GM19035 (cell line): Measurements from ENCODE around the gene RDH13.
"Not testable (repeated sequence)": the region's sequence is repeated elsewhere in the genome, so short reads cannot be mapped to it uniquely, and the experiment has no call there.

Experiments
- ATAC-seq: cut with Tn5 transposase; IDR thresholded peaks from one replicate; pipeline ENCODE4 v1.9.1; 2021; ENCODE audit not compliant: unreplicated experiment

The RDH13 gene

DNA sequence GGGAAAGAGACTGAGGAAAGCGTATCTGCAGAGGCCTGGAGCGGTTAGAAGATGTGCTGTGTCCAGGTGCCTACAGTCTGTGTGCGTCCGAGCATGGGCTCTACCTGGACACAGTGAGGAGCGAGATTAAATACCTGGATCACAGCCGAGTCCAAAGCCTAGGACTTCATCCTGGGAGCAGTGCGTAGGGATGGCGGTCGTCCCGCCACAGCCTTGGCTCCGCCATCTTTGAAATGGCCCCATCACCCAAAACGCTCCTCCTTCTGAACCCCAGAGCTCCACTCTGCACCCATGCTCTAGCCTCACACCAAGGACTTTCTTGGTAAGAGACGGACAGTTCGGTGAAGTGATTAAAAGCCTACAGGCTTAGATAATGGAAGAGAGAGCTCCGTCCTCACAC is 44.7 kb downstream of the RDH13 start:
- no peak for ATAC-seq

DNA sequence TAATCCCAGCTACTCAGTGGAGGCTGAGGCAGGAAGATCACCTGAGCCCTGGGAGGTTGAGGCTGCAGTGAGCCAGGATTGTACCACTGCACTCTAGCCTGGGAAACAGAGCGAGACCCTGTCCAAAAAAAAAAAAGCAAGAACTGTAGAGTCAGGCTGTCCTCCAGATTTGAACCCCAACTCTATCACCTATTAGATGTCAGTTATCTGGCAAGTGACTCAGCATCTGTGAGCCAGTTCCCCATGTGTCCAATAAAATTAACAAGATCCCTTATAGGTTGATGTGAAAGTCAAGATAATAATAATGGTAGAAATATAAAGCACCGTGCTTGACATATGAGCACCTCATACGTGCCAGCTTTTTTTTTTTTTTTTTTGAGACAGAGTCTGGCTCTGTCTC is 46.9 kb downstream of the RDH13 start:
- no peak for ATAC-seq

DNA sequence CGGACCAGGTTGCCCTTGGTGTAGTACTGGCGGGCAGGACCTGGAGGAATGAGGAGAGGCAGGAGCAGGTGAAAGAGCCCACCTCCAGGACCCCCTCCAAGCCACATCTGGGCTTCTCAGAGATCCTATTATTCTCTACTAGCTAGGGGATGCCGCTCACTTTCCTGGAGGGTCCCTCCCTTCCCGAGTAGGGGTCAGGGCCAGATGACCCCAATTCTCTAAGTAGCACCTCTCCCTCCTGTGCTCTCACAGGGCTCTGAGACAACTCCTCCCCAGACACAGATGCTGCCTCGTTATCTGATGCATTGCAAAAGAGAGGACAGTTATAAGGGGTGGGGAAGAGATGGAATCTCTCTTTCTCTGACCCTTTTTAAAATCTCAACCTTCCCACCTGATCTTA is 47.8 kb downstream of the RDH13 start:
- no peak for ATAC-seq

DNA sequence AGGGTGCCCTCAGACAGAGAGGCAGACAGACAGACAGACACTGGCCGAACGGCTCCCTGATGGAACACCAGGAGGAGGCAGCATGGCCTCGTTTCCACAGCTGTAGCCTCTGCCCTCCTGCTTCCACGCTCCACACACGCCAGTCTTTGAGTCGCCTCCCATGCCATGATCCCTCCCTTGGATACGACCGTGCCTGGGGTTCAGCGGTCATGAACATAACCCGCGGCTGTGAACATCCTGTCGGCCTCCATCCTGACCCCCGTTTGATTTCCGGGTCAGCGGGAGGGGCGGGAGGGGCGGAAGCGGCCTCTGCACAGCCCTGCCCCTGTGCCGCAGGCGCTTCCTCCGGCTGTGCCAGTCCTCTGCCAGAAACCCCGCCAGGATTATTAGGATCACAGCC is 48.2 kb downstream of the RDH13 start:
- no peak for ATAC-seq

DNA sequence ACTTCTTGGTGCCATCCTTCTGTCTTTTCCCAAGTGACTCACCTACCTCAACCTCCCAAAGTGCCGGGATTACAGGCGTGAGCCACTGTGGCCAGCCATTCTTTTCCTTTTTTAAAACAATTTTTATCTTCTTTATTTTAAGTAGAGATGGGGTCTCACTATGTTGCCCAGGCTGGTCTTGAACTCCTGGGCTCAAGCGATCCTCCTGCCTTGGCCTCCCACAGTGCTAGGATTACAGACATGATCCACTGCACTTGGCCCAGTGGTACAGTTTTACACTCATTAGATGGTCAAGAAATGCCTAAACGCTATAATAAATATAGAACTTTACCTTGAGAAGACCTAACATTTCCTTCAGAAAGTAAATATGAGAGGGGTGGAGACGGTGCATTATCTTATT is 49.4 kb downstream of the RDH13 start:
- ATAC-seq: no peak

DNA sequence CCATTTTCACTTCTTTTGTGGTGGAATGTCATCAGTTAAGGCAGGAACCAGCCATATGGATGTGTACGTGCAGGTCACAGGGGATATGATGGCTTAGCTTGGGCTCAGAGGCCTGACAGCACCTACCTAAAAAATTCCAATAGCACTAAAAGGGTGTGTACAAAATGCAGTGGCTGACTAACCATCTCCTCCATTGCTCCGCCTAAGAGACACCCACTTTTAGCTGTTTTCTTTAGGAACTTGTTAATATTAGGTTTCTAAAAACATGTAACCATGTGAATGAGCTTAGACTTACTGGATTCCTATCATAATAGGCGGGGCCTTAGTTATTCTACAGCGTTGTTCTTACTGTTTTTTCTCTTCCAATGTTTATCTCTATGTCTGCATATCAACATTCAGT is 50.6 kb downstream of the RDH13 start:
- no peak for ATAC-seq

DNA sequence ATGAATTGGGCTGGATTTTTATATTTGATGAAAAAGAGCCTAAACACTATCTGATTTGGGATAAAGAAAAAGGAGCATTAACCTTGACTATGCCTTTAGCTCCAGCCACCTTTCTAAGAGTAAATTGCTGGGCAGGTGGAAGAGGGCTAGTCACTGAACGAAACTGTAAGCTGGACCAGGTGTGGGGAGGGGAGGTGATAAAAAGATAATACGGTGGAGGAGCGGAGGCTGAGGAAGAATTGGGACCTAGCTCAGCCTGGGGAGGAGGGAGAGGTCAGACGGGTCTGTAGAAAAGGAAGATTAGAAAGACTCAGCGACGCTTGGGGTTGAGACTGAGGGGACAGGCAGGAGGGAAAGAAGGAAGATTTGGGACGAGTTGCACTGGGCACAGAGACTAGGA is 52.4 kb downstream of the RDH13 start:
- ATAC-seq: not testable (repeated sequence)

DNA sequence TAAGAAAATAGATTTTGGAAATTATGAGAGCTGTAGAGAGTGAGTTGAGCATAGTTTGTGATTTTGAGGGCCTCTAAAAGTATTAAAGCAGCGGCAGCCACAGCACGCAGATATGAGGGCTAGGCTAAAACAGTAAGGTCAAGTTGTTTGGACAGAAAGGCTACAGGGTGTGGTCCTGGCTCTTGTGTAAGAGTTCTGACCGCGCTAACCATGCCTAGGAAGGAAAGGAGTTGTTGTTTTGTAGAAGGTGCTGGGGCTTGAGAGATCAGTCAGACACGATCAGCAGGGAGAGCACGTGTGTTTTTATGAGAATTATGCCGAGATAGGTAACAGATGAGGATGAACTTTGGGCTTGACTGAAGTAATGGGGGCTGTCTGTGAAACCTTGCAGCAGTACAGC is 54.2 kb downstream of the RDH13 start:
- not testable (repeated sequence) for ATAC-seq

DNA sequence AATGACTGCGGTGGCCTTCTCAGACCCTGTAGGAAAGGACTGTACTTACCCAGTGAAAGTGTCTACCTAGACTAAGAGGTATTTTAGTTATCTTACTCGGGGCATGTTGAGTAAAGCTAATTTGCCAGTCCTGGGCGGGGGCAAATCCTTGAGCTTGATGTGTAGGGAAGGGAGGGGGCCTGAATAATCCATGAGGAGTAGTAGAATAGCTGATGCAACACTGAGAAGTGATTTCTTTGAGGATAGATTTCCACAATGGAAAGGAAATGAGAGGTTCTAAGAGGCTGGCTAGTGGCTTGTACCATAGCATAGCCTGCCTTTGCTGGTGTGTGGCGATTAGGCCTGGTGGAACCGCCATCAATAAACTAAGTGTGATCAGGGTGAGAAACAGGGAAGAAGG is 54.8 kb downstream of the RDH13 start:
- not testable (repeated sequence) for ATAC-seq

DNA sequence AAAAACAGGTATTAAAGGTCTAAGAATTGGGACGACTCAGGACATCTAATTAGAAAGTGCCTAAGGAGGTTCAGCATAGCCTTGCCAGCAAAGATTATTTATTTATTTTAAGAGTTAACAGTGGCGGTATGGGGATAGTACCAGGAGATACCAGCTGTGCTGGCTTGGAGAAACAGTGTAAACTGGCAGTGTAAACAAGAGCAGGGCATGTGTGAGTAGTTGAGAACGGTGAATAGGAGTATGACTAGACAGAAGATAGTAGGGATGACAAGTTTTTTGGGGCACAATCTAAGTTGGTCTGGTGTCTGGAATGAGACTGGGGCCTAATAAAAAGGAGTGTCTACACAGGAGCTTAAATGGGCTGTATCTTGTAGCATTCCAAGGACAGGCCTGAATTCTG is 55.4 kb downstream of the RDH13 start:
- ATAC-seq: not testable (repeated sequence)

DNA sequence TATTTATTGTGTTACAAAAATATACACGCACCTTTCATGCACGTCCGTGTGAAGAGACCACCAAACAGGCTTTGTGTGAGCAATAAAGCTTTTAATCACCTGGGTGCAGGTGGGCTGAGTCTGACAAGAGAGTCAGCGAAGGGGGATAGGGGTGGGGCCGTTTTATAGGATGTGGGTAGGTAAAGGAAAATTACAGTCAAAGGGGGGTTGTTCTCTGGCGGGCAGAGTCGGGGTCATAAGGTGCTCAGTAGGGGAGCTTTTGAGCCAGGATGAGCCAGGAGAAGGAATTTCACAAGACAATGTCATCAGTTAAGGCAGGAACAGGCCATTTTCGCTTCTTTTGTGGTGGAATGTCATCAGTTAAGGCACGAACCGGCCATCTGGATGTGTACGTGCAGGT is 56.2 kb downstream of the RDH13 start:
- ATAC-seq: not testable (repeated sequence)

DNA sequence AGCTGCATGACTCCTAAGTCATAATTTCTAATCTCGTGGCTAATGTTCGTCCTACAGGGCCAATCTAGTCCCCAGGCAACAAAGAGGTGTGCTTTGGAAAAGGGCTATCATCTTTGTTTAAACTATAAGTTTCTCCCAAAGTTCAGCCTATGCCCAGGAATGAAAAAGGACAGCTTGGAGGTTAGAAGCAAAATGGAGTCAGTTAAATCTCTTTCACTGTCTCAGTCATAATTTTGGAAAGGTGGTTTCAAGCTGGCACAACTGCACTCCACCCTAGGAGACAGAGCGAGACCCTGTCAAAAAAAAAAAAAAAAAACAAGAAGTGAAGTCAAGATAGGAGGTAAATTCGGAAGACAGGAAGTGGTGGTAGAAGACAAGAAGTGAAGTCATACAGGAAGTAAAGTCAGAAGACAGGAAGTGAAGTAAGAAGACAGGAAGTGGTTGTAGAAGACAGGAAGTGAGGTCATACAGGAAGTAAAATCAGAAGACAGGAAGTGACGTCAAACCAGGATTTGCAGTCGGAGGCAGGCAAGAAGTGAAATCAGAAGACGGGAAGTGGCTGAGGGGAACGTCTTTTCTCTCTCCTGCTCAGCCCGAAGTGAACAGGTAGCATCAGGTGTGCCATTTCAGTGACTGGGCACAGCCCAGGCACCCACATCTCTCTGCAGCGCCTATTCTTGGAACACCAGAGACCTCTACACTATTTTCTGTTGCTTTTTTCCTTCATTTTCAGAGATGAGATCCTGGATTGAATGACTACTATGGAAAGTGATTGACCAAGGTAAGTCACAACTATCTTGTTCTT is 57.1 kb downstream of the RDH13 start:
- ATAC-seq: no peak

DNA sequence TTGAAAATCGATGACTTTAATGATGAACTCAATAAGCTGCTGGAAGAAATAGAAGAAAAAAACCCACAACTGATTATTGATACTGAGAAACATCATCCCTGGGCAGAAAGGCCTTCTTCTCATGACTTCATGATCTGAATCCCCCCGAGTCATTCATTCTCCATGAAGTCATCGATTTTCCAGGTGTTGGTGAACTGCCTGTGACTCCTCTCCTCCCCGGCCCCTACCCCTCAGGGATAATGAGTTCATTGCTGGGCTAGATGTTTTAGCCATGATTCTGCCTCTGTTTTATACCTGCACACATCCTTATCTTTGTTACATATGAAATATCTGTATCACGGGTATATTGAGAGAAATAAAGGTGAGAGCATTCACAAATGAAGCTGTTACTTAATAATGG is 62.2 kb downstream of the RDH13 start:
- ATAC-seq: no peak

DNA sequence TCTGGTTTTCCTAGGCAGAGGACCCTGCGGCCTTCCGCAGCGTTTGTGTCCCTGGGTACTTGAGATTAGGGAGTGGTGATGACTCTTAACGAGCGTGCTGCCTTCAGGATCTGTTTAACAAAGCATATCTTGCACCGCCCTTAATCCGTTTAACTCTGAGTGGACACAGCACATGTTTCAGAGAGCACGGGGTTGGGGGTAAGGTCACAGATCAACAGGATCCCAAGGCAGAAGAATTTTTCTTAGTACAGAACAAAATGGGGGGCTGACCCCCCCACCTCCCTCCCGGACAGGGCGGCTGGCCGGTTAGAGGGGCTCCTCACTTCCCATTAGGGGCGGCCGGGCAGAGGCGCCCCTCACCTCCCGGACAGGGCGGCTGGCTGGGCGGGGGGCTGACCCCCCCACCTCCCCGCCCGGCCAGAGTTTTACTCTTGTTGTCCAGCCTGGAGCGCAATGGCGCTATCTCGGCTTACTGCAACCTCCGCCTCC is 64.2 kb downstream of the RDH13 start:
- ATAC-seq: not testable (repeated sequence)

DNA sequence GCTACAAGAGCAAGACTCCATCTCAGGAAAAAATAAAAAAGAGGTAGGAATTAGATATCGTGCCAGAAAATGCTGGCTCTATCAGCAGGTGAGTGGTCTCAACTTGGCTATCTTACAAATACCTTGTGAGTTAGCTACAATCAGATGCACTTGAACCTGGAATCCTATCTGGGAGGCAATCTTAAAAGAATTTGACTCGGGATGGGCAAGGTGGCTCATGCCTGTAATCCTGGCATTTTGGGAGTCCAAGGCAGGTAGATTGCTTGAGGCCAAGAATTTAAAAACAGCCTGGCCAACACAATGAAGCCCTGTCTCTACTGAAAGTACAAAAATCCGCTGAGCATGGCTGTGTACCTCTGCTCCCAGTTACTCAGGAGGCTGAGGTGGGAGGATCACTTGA is 67.4 kb downstream of the RDH13 start:
- ATAC-seq: no peak
